HAP-1 (cell line): ENCODE results near the gene IFT52.

Experiments
- DNase-seq, 2 experiments: peaks; one replicate each; pipeline ENCODE4 v3.0.0-alpha.2; 2016 to 2020; ENCODE audit warnings: low spot score in 2 of 2
- H3K27me3 ChIP-seq: fragments of 250-450 bp; sonication (Bioruptor Pico); 2 replicates; pipeline ENCODE4 v1.5.1; 2020; ENCODE audit warnings: low read depth, mild to moderate bottlenecking, moderate library complexity
- H3K36me3 ChIP-seq: fragments of 250-450 bp; sonication (Bioruptor Pico); replicated peaks from 2 replicates; pipeline ENCODE4 v1.5.1; 2020; ENCODE audit warnings: mild to moderate bottlenecking
- H3K4me1 ChIP-seq: fragments of 250-450 bp; sonication (Bioruptor Pico); 2 replicates; pipeline ENCODE4 v1.5.1; 2020; ENCODE audit warnings: mild to moderate bottlenecking
- H3K4me3 ChIP-seq: fragments of 250-450 bp; sonication (Bioruptor Pico); 2 replicates; pipeline ENCODE4 v1.5.1; 2020; ENCODE audit warnings: mild to moderate bottlenecking, moderate library complexity
- H3K9me3 ChIP-seq: fragments of 250-450 bp; sonication (Bioruptor Pico); 2 replicates; pipeline ENCODE4 v1.5.1; 2020; ENCODE audit warnings: mild to moderate bottlenecking, moderate library complexity
- in situ Hi-C: fragments of 300-500 bp; cut with MboI; formaldehyde crosslinking; loops from 3 replicates; pipeline ENCODE4 v1.14.3; 2020; ENCODE audit warnings: low sequenced_read_pairs, inconsistent platforms, mixed read lengths

The IFT52 gene

GRCh38 chr20:43669332-43669731 lies 78.6 kb downstream of the IFT52 start:
- DNase-seq: no peak
- H3K27me3 ChIP-seq: no peaks in the 10 kb centered on the region
- H3K4me3 ChIP-seq: no peak overlapping the region
- no peaks in the 10 kb centered on the region for H3K9me3 ChIP-seq
- H3K36me3 ChIP-seq: peaks cover 31% of the 10 kb centered on the region
- in situ Hi-C loops: no loop called here
- peaks cover 3% of the 10 kb centered on the region for H3K4me1 ChIP-seq

GRCh38 chr20:43670423-43670822 lies 79.7 kb downstream of the IFT52 start:
- H3K36me3 ChIP-seq: peaks cover 38% of the 10 kb centered on the region
- no peak overlapping the region for H3K4me3 ChIP-seq
- H3K4me1 ChIP-seq: peaks cover 3% of the 10 kb centered on the region
- H3K27me3 ChIP-seq: no peaks in the 10 kb centered on the region
- no peak for DNase-seq
- no peaks in the 10 kb centered on the region for H3K9me3 ChIP-seq
- in situ Hi-C loops: no loop called here

- in situ Hi-C loops: no loop called here
These were observed 85.6 kb downstream of the IFT52 start for GRCh38 chr20:43676368-43676767.

GRCh38 chr20:43680981-43681380 lies 90.2 kb downstream of the IFT52 start:
- no peak for DNase-seq
- H3K9me3 ChIP-seq: no peaks in the 10 kb centered on the region
- H3K4me3 ChIP-seq: no peak overlapping the region
- no peaks in the 10 kb centered on the region for H3K27me3 ChIP-seq
- H3K4me1 ChIP-seq: no peaks in the 10 kb centered on the region
- H3K36me3 ChIP-seq: peaks cover 72% of the 10 kb centered on the region
- in situ Hi-C loops: no loop called here

More at GRCh38 chr20:43676368-43676767, 85.6 kb downstream of the IFT52 start:
- H3K36me3 ChIP-seq: peaks cover 58% of the 10 kb centered on the region
- H3K4me1 ChIP-seq: no peaks in the 10 kb centered on the region
- no peaks in the 10 kb centered on the region for H3K27me3 ChIP-seq
- no peak for DNase-seq
- no peaks in the 10 kb centered on the region for H3K9me3 ChIP-seq
- H3K4me3 ChIP-seq: no peak overlapping the region

GRCh38 chr20:43681468-43681942 lies 90.8 kb downstream of the IFT52 start:
- no peaks in the 10 kb centered on the region for H3K9me3 ChIP-seq
- H3K4me3 ChIP-seq: no peak overlapping the region
- no peaks in the 10 kb centered on the region for H3K27me3 ChIP-seq
- peaks cover 72% of the 10 kb centered on the region for H3K36me3 ChIP-seq
- no peaks in the 10 kb centered on the region for H3K4me1 ChIP-seq
- in situ Hi-C loops: no loop called here
- no peak for DNase-seq

- in situ Hi-C loops: no loop called here
- H3K27me3 ChIP-seq: no peaks in the 10 kb centered on the region
- no peaks in the 10 kb centered on the region for H3K4me1 ChIP-seq
- DNase-seq: no peak
- H3K4me3 ChIP-seq: no peak overlapping the region
- no peaks in the 10 kb centered on the region for H3K9me3 ChIP-seq
- H3K36me3 ChIP-seq: peaks cover 74% of the 10 kb centered on the region
These were observed 91.3 kb downstream of the IFT52 start for GRCh38 chr20:43681991-43682410.

GRCh38 chr20:43682446-43682845 lies 91.7 kb downstream of the IFT52 start:
- no peaks in the 10 kb centered on the region for H3K27me3 ChIP-seq
- H3K36me3 ChIP-seq: peaks cover 75% of the 10 kb centered on the region
- DNase-seq: no peak
- no peaks in the 10 kb centered on the region for H3K9me3 ChIP-seq
- H3K4me1 ChIP-seq: no peaks in the 10 kb centered on the region
- H3K4me3 ChIP-seq: no peak overlapping the region
- in situ Hi-C loops: no loop called here

- no peaks in the 10 kb centered on the region for H3K27me3 ChIP-seq
- no peaks in the 10 kb centered on the region for H3K9me3 ChIP-seq
- H3K36me3 ChIP-seq: peaks cover 82% of the 10 kb centered on the region
- no peaks in the 10 kb centered on the region for H3K4me1 ChIP-seq
- DNase-seq: no peak
- no peak overlapping the region for H3K4me3 ChIP-seq
- in situ Hi-C loops: no loop called here
These were observed 96.1 kb downstream of the IFT52 start for GRCh38 chr20:43686820-43687219.

- Histone ChIP-seq H3K27me3 (no peaks in the 10 kb centered on the region), H3K9me3 (no peaks in the 10 kb centered on the region), H3K4me3 (no peak overlapping the region), H3K4me1 (no peaks in the 10 kb centered on the region), H3K36me3 (peaks cover 84% of the 10 kb centered on the region)
- no peak for DNase-seq
- in situ Hi-C loops: no loop called here
These were observed 98.4 kb downstream of the IFT52 start for GRCh38 chr20:43689165-43689564.

GRCh38 chr20:43690943-43691598 lies 100.3 kb downstream of the IFT52 start:
- no peak overlapping the region for H3K4me3 ChIP-seq
- DNase-seq: no peak
- H3K27me3 ChIP-seq: no peaks in the 10 kb centered on the region
- peaks cover 83% of the 10 kb centered on the region for H3K36me3 ChIP-seq
- H3K4me1 ChIP-seq: no peaks in the 10 kb centered on the region
- no peaks in the 10 kb centered on the region for H3K9me3 ChIP-seq
- in situ Hi-C loops: no loop called here

- H3K36me3 ChIP-seq: peaks cover 83% of the 10 kb centered on the region
These were observed 101.3 kb downstream of the IFT52 start for GRCh38 chr20:43691928-43692524.

GRCh38 chr20:43694763-43695162 lies 104.0 kb downstream of the IFT52 start:
- no peaks in the 10 kb centered on the region for H3K9me3 ChIP-seq
- H3K4me3 ChIP-seq: no peak overlapping the region
- H3K4me1 ChIP-seq: no peaks in the 10 kb centered on the region
- in situ Hi-C loops: no loop called here
- no peaks in the 10 kb centered on the region for H3K27me3 ChIP-seq
- H3K36me3 ChIP-seq: peaks cover 74% of the 10 kb centered on the region
- no peak for DNase-seq

More at GRCh38 chr20:43691928-43692524, 101.3 kb downstream of the IFT52 start:
- Histone ChIP-seq H3K4me1 (no peaks in the 10 kb centered on the region), H3K9me3 (no peaks in the 10 kb centered on the region), H3K4me3 (no peak overlapping the region), H3K27me3 (no peaks in the 10 kb centered on the region)
- in situ Hi-C loops: no loop called here
- DNase-seq: peak; percentile 21 to 73

GRCh38 chr20:43695571-43695970 lies 104.8 kb downstream of the IFT52 start:
- H3K4me1 ChIP-seq: no peaks in the 10 kb centered on the region
- no peaks in the 10 kb centered on the region for H3K27me3 ChIP-seq
- in situ Hi-C loops: no loop called here
- no peaks in the 10 kb centered on the region for H3K9me3 ChIP-seq
- no peak for DNase-seq
- H3K36me3 ChIP-seq: peaks cover 75% of the 10 kb centered on the region
- H3K4me3 ChIP-seq: no peak overlapping the region
